Measurements from ENCODE around the gene SLCO1A2.
"Not testable (repeated sequence)": the region's sequence is repeated elsewhere in the genome, so short reads cannot be mapped to it uniquely, and the experiment has no call there.

The SLCO1A2 gene

GRCh38 chr12:21334771-21335325, at the start of gene SLCO1A2:
Gene SLCO1A2 (minus strand): TSS chr12:21334917. CDS start chr12:21334647, 270 bp downstream.
- in situ Hi-C loops (cut with MboI; ENCODE audit: low sequenced_read_pairs): no loop called here

- in situ Hi-C loops (cut with MboI; ENCODE audit: low sequenced_read_pairs): no loop called here
Observed at GRCh38 chr12:21384261-21384660, 49.5 kb upstream of the SLCO1A2 start.

- in situ Hi-C loops (cut with MboI; ENCODE audit: low sequenced_read_pairs): not testable (repeated sequence)
Observed at GRCh38 chr12:21381320-21381719, 46.6 kb upstream of the SLCO1A2 start.

GRCh38 chr12:21379218-21379617, 44.5 kb upstream of the SLCO1A2 start:
- in situ Hi-C loops (cut with MboI; ENCODE audit: low sequenced_read_pairs): no loop called here

- in situ Hi-C loops (cut with MboI; ENCODE audit: low sequenced_read_pairs): no loop called here
Observed at GRCh38 chr12:21372602-21373001, 37.9 kb upstream of the SLCO1A2 start, which contains the start of gene IAPP. Gene IAPP (plus strand): TSS chr12:21372902. CDS start chr12:21373352, 450 bp downstream.

GRCh38 chr12:21370845-21371449, 36.2 kb upstream of the SLCO1A2 start:
- in situ Hi-C loops (cut with MboI; ENCODE audit: low sequenced_read_pairs): no loop called here

- in situ Hi-C loops (cut with MboI; ENCODE audit: low sequenced_read_pairs): no loop called here
Observed at GRCh38 chr12:21369141-21369980, 34.6 kb upstream of the SLCO1A2 start.

- in situ Hi-C loops (cut with MboI; ENCODE audit: low sequenced_read_pairs): not testable (repeated sequence)
Observed at GRCh38 chr12:21360632-21361031, 25.9 kb upstream of the SLCO1A2 start.

- in situ Hi-C loops (cut with MboI; ENCODE audit: low sequenced_read_pairs): no loop called here
Observed at GRCh38 chr12:21354641-21355040, 19.9 kb upstream of the SLCO1A2 start.

GRCh38 chr12:21353948-21354347, 19.2 kb upstream of the SLCO1A2 start:
- in situ Hi-C loops (cut with MboI; ENCODE audit: low sequenced_read_pairs): no loop called here

- in situ Hi-C loops (cut with MboI; ENCODE audit: low sequenced_read_pairs): no loop called here
Observed at GRCh38 chr12:21353487-21353886, 18.8 kb upstream of the SLCO1A2 start.

GRCh38 chr12:21350975-21351374, 16.3 kb upstream of the SLCO1A2 start:
- in situ Hi-C loops (cut with MboI; ENCODE audit: low sequenced_read_pairs): no loop called here

- in situ Hi-C loops (cut with MboI; ENCODE audit: low sequenced_read_pairs): no loop called here
Observed at GRCh38 chr12:21346542-21347205, 12.0 kb upstream of the SLCO1A2 start.

GRCh38 chr12:21343636-21344035, 8.9 kb upstream of the SLCO1A2 start:
- in situ Hi-C loops (cut with MboI; ENCODE audit: low sequenced_read_pairs): no loop called here

GRCh38 chr12:21341769-21342168, 7.1 kb upstream of the SLCO1A2 start:
- in situ Hi-C loops (cut with MboI; ENCODE audit: low sequenced_read_pairs): no loop called here

- in situ Hi-C loops (cut with MboI; ENCODE audit: low sequenced_read_pairs): no loop called here
Observed at GRCh38 chr12:21340403-21340802, 5.7 kb upstream of the SLCO1A2 start.

GRCh38 chr12:21339921-21340320, 5.2 kb upstream of the SLCO1A2 start:
- in situ Hi-C loops (cut with MboI; ENCODE audit: low sequenced_read_pairs): no loop called here

GRCh38 chr12:21337959-21338744, 3.4 kb upstream of the SLCO1A2 start:
- in situ Hi-C loops (cut with MboI; ENCODE audit: low sequenced_read_pairs): no loop called here

- in situ Hi-C loops (cut with MboI; ENCODE audit: low sequenced_read_pairs): no loop called here
Observed at GRCh38 chr12:21337453-21337852, 2.7 kb upstream of the SLCO1A2 start.

- in situ Hi-C loops (cut with MboI; ENCODE audit: low sequenced_read_pairs): no loop called here
Observed at GRCh38 chr12:21336656-21337055, 1.9 kb upstream of the SLCO1A2 start.
